Measurements from ENCODE around the gene CFAP251. TPM values are rescaled to one million over a fixed set of nuclear protein-coding genes. Genes with fewer than 3 reads are reported as not detected.
"Not testable (repeated sequence)": the region's sequence is repeated elsewhere in the genome, so short reads cannot be mapped to it uniquely, and the experiment has no call there.

The CFAP251 gene
- total and polyA plus RNA-seq, 2 donors, result 1.2 to 2.0 TPM

GRCh38 chr12:121918679-121919038, 267 bp downstream of the CFAP251 start:
- Histone ChIP-seq H3K4me1 (ENCODE audit: control insufficient read depth in 2 of 2, insufficient read depth in 2 of 2, low read length in 2 of 2) (peaks cover 4 to 27% of the 10 kb centered on the region in 2 donors), H3K9me3 (ENCODE audit: control insufficient read depth in 2 of 2, insufficient read depth in 1 of 2, low read length in 1 of 2) (no peaks in the 10 kb centered on the region), H3K36me3 (ENCODE audit: control insufficient read depth in 2 of 2, insufficient read depth in 2 of 2, low read length in 1 of 2) (peaks cover 29 to 40% of the 10 kb centered on the region in 2 donors), H3K27me3 (ENCODE audit: control insufficient read depth in 2 of 2, insufficient read depth in 1 of 2, low read length in 1 of 2) (no peaks in the 10 kb centered on the region), H3K4me3 (ENCODE audit: low read length in 2 of 2) (peak overlapping the region; percentile 21 to 43), H3K27ac (ENCODE audit: low read depth in 1 of 2, low read length in 1 of 2) (peak overlapping the region in 1 of 2 donors; percentile 19)
- 31% methylated on average over 22 of the region's 22 CpGs for WGBS
- DNase-seq (ENCODE audit: low read depth in 6 of 9, low spot score in 9 of 9), result peak in 1 of 9 donors; percentile 9

GRCh38 chr12:121921066-121921465, 2.7 kb downstream of the CFAP251 start:
- Histone ChIP-seq H3K27me3 (ENCODE audit: control insufficient read depth in 2 of 2, insufficient read depth in 1 of 2, low read length in 1 of 2) (no peaks in the 10 kb centered on the region), H3K4me3 (ENCODE audit: low read length in 2 of 2) (no peak overlapping the region), H3K4me1 (ENCODE audit: control insufficient read depth in 2 of 2, insufficient read depth in 2 of 2, low read length in 2 of 2) (peaks cover 4 to 25% of the 10 kb centered on the region in 2 donors), H3K9me3 (ENCODE audit: control insufficient read depth in 2 of 2, insufficient read depth in 1 of 2, low read length in 1 of 2) (no peaks in the 10 kb centered on the region), H3K36me3 (ENCODE audit: control insufficient read depth in 2 of 2, insufficient read depth in 2 of 2, low read length in 1 of 2) (peaks cover 13 to 21% of the 10 kb centered on the region in 2 donors), H3K27ac (ENCODE audit: low read depth in 1 of 2, low read length in 1 of 2) (no peak overlapping the region)
- no peak for DNase-seq (ENCODE audit: low read depth in 6 of 9, low spot score in 9 of 9)
- WGBS, result 81% methylated on average over 2 of the region's 2 CpGs

GRCh38 chr12:121925358-121925695, 6.9 kb downstream of the CFAP251 start:
- no peak overlapping the region for H3K27ac ChIP-seq (ENCODE audit: low read depth in 1 of 2, low read length in 1 of 2)
- H3K9me3 ChIP-seq (ENCODE audit: control insufficient read depth in 2 of 2, insufficient read depth in 1 of 2, low read length in 1 of 2), result no peaks in the 10 kb centered on the region
- no peak overlapping the region for H3K4me3 ChIP-seq (ENCODE audit: low read length in 2 of 2)
- H3K27me3 ChIP-seq (ENCODE audit: control insufficient read depth in 2 of 2, insufficient read depth in 1 of 2, low read length in 1 of 2), result no peaks in the 10 kb centered on the region
- WGBS, result 96% methylated on average over 7 of the region's 7 CpGs
- no peaks in the 10 kb centered on the region for H3K36me3 ChIP-seq (ENCODE audit: control insufficient read depth in 2 of 2, insufficient read depth in 2 of 2, low read length in 1 of 2)
- DNase-seq (ENCODE audit: low read depth in 6 of 9, low spot score in 9 of 9), result no peak
- H3K4me1 ChIP-seq (ENCODE audit: control insufficient read depth in 2 of 2, insufficient read depth in 2 of 2, low read length in 2 of 2), result peaks cover 0 to 4% of the 10 kb centered on the region in 2 donors

- Histone ChIP-seq H3K4me3 (ENCODE audit: low read length in 2 of 2) (no peak overlapping the region), H3K9me3 (ENCODE audit: control insufficient read depth in 2 of 2, insufficient read depth in 1 of 2, low read length in 1 of 2) (no peaks in the 10 kb centered on the region), H3K27ac (ENCODE audit: low read depth in 1 of 2, low read length in 1 of 2) (no peak overlapping the region), H3K27me3 (ENCODE audit: control insufficient read depth in 2 of 2, insufficient read depth in 1 of 2, low read length in 1 of 2) (no peaks in the 10 kb centered on the region), H3K4me1 (ENCODE audit: control insufficient read depth in 2 of 2, insufficient read depth in 2 of 2, low read length in 2 of 2) (peaks cover 0 to 4% of the 10 kb centered on the region in 2 donors), H3K36me3 (ENCODE audit: control insufficient read depth in 2 of 2, insufficient read depth in 2 of 2, low read length in 1 of 2) (no peaks in the 10 kb centered on the region)
- DNase-seq (ENCODE audit: low read depth in 6 of 9, low spot score in 9 of 9), result no peak
- WGBS, result 64% methylated on average over 7 of the region's 7 CpGs
Observed at GRCh38 chr12:121926874-121927706, 8.7 kb downstream of the CFAP251 start.

GRCh38 chr12:121927813-121928212, 9.4 kb downstream of the CFAP251 start:
- Histone ChIP-seq H3K27me3 (ENCODE audit: control insufficient read depth in 2 of 2, insufficient read depth in 1 of 2, low read length in 1 of 2) (no peaks in the 10 kb centered on the region), H3K9me3 (ENCODE audit: control insufficient read depth in 2 of 2, insufficient read depth in 1 of 2, low read length in 1 of 2) (no peaks in the 10 kb centered on the region), H3K4me1 (ENCODE audit: control insufficient read depth in 2 of 2, insufficient read depth in 2 of 2, low read length in 2 of 2) (peaks cover 0 to 4% of the 10 kb centered on the region in 2 donors), H3K4me3 (ENCODE audit: low read length in 2 of 2) (no peak overlapping the region), H3K36me3 (ENCODE audit: control insufficient read depth in 2 of 2, insufficient read depth in 2 of 2, low read length in 1 of 2) (no peaks in the 10 kb centered on the region), H3K27ac (ENCODE audit: low read depth in 1 of 2, low read length in 1 of 2) (no peak overlapping the region)
- 47% methylated on average over 5 of the region's 5 CpGs for WGBS
- DNase-seq (ENCODE audit: low read depth in 6 of 9, low spot score in 9 of 9), result no peak

GRCh38 chr12:121929545-121929944, 11.2 kb downstream of the CFAP251 start:
- DNase-seq (ENCODE audit: low read depth in 6 of 9, low spot score in 9 of 9); H3K27me3 ChIP-seq (ENCODE audit: control insufficient read depth in 2 of 2, insufficient read depth in 1 of 2, low read length in 1 of 2); H3K27ac ChIP-seq (ENCODE audit: low read depth in 1 of 2, low read length in 1 of 2); H3K36me3 ChIP-seq (ENCODE audit: control insufficient read depth in 2 of 2, insufficient read depth in 2 of 2, low read length in 1 of 2); H3K9me3 ChIP-seq (ENCODE audit: control insufficient read depth in 2 of 2, insufficient read depth in 1 of 2, low read length in 1 of 2); H3K4me3 ChIP-seq (ENCODE audit: low read length in 2 of 2): not testable (repeated sequence)
- H3K4me1 ChIP-seq (ENCODE audit: control insufficient read depth in 2 of 2, insufficient read depth in 2 of 2, low read length in 2 of 2), result peaks cover 0 to 16% of the 10 kb centered on the region in 2 donors
- WGBS, result 98% methylated on average over 7 of the region's 7 CpGs

GRCh38 chr12:121930862-121931261, 12.5 kb downstream of the CFAP251 start:
- no peak for DNase-seq (ENCODE audit: low read depth in 6 of 9, low spot score in 9 of 9)
- Histone ChIP-seq H3K27me3 (ENCODE audit: control insufficient read depth in 2 of 2, insufficient read depth in 1 of 2, low read length in 1 of 2) (no peaks in the 10 kb centered on the region), H3K4me3 (ENCODE audit: low read length in 2 of 2) (no peak overlapping the region), H3K9me3 (ENCODE audit: control insufficient read depth in 2 of 2, insufficient read depth in 1 of 2, low read length in 1 of 2) (no peaks in the 10 kb centered on the region), H3K4me1 (ENCODE audit: control insufficient read depth in 2 of 2, insufficient read depth in 2 of 2, low read length in 2 of 2) (peaks cover 0 to 16% of the 10 kb centered on the region in 2 donors), H3K36me3 (ENCODE audit: control insufficient read depth in 2 of 2, insufficient read depth in 2 of 2, low read length in 1 of 2) (no peaks in the 10 kb centered on the region), H3K27ac (ENCODE audit: low read depth in 1 of 2, low read length in 1 of 2) (no peak overlapping the region)
- 97% methylated on average over 4 of the region's 4 CpGs for WGBS

GRCh38 chr12:121932176-121932536, 13.8 kb downstream of the CFAP251 start:
- no peak overlapping the region for H3K4me3 ChIP-seq (ENCODE audit: low read length in 2 of 2)
- H3K27me3 ChIP-seq (ENCODE audit: control insufficient read depth in 2 of 2, insufficient read depth in 1 of 2, low read length in 1 of 2), result no peaks in the 10 kb centered on the region
- H3K27ac ChIP-seq (ENCODE audit: low read depth in 1 of 2, low read length in 1 of 2), result no peak overlapping the region
- WGBS, result 97% methylated on average over 3 of the region's 3 CpGs
- DNase-seq (ENCODE audit: low read depth in 6 of 9, low spot score in 9 of 9), result no peak
- peaks cover 0 to 13% of the 10 kb centered on the region in 2 donors for H3K4me1 ChIP-seq (ENCODE audit: control insufficient read depth in 2 of 2, insufficient read depth in 2 of 2, low read length in 2 of 2)
- H3K9me3 ChIP-seq (ENCODE audit: control insufficient read depth in 2 of 2, insufficient read depth in 1 of 2, low read length in 1 of 2), result no peaks in the 10 kb centered on the region
- peaks cover 0 to 3% of the 10 kb centered on the region in 2 donors for H3K36me3 ChIP-seq (ENCODE audit: control insufficient read depth in 2 of 2, insufficient read depth in 2 of 2, low read length in 1 of 2)

- 99% methylated on average over 4 of the region's 4 CpGs for WGBS
- H3K27ac ChIP-seq (ENCODE audit: low read depth in 1 of 2, low read length in 1 of 2), result no peak overlapping the region
- H3K36me3 ChIP-seq (ENCODE audit: control insufficient read depth in 2 of 2, insufficient read depth in 2 of 2, low read length in 1 of 2), result peaks cover 0 to 6% of the 10 kb centered on the region in 2 donors
- H3K4me3 ChIP-seq (ENCODE audit: low read length in 2 of 2), result no peak overlapping the region
- H3K27me3 ChIP-seq (ENCODE audit: control insufficient read depth in 2 of 2, insufficient read depth in 1 of 2, low read length in 1 of 2), result no peaks in the 10 kb centered on the region
- peaks cover 3 to 14% of the 10 kb centered on the region in 2 donors for H3K4me1 ChIP-seq (ENCODE audit: control insufficient read depth in 2 of 2, insufficient read depth in 2 of 2, low read length in 2 of 2)
- DNase-seq (ENCODE audit: low read depth in 6 of 9, low spot score in 9 of 9), result no peak
- H3K9me3 ChIP-seq (ENCODE audit: control insufficient read depth in 2 of 2, insufficient read depth in 1 of 2, low read length in 1 of 2), result peaks cover 0 to 3% of the 10 kb centered on the region in 2 donors
Observed at GRCh38 chr12:121932914-121933521, 14.6 kb downstream of the CFAP251 start.
